Activated CD8-positive, alpha-beta memory T cell treated with anti-CD3 and anti-CD28 coated beads, Interleukin-2, amount 50 U/mL, for 4 hours (primary cell): Measurements from ENCODE around the gene CIB1.

Source experiments
- DNase-seq: peaks from one replicate; pipeline ENCODE4 v3.0.0-alpha.2; 2020

CIB1 gene

GRCh38 chr15:90239371-90239770, 5.6 kb upstream of the CIB1 start:
- DNase-seq: no peak

GRCh38 chr15:90234096-90234988, 601 bp upstream of the CIB1 start, which contains the start of gene GDPGP1:
TSS of gene GDPGP1 (plus strand) at chr15:90234209. CDS start at chr15:90240909, 6,700 bp downstream.
- no peak for DNase-seq

- no peak for DNase-seq
These were observed 777 bp downstream of the CIB1 start for GRCh38 chr15:90232941-90233386.

GRCh38 chr15:90232196-90232595, 1.5 kb downstream of the CIB1 start:
- no peak for DNase-seq

- DNase-seq: peak; percentile 72
These were observed 2.4 kb downstream of the CIB1 start for GRCh38 chr15:90231028-90232017.

GRCh38 chr15:90230610-90231009, 3.1 kb downstream of the CIB1 start:
- no peak for DNase-seq

GRCh38 chr15:90230071-90230494, 3.7 kb downstream of the CIB1 start:
- no peak for DNase-seq

- no peak for DNase-seq
These were observed 4.8 kb downstream of the CIB1 start for GRCh38 chr15:90228960-90229359.

- DNase-seq: no peak
These were observed 5.6 kb downstream of the CIB1 start for GRCh38 chr15:90227816-90228772.

GRCh38 chr15:90227336-90227735, 6.4 kb downstream of the CIB1 start:
- no peak for DNase-seq

GRCh38 chr15:90225504-90226234, 8.1 kb downstream of the CIB1 start:
- no peak for DNase-seq

GRCh38 chr15:90225047-90225446, 8.7 kb downstream of the CIB1 start:
- no peak for DNase-seq

- DNase-seq: no peak
These were observed 10.1 kb downstream of the CIB1 start for GRCh38 chr15:90223441-90224165.

- no peak for DNase-seq
These were observed 11.2 kb downstream of the CIB1 start for GRCh38 chr15:90222547-90222946.

- DNase-seq: no peak
These were observed 12.4 kb downstream of the CIB1 start for GRCh38 chr15:90221246-90221900.

GRCh38 chr15:90219421-90220141, 14.2 kb downstream of the CIB1 start:
- DNase-seq: peak; percentile 64

- DNase-seq: no peak
These were observed 15.9 kb downstream of the CIB1 start for GRCh38 chr15:90217671-90218394.

- no peak for DNase-seq
These were observed 19.1 kb downstream of the CIB1 start for GRCh38 chr15:90214553-90215196.
